Measurements from ENCODE around the gene HECTD1.
A peak's percentile ranks its signal among the peaks of the same experiment; 100 is the strongest.
"Not testable (repeated sequence)": the region's sequence is repeated elsewhere in the genome, so short reads cannot be mapped to it uniquely, and the experiment has no call there.

The HECTD1 gene

GRCh38 chr14:31060253-31060875 is 147.2 kb downstream of the HECTD1 start:
- peak overlapping the region; percentile 100 for H3K27ac ChIP-seq
- DNase-seq (ENCODE audit: low read depth, low spot score): no peak

GRCh38 chr14:31059152-31059924 is 148.3 kb downstream of the HECTD1 start:
- H3K27ac ChIP-seq: peak overlapping the region; percentile 100
- DNase-seq (ENCODE audit: low read depth, low spot score): peak; percentile 41

GRCh38 chr14:31057701-31058364 is 149.8 kb downstream of the HECTD1 start:
- DNase-seq (ENCODE audit: low read depth, low spot score): no peak
- H3K27ac ChIP-seq: peak overlapping the region; percentile 100

DNA sequence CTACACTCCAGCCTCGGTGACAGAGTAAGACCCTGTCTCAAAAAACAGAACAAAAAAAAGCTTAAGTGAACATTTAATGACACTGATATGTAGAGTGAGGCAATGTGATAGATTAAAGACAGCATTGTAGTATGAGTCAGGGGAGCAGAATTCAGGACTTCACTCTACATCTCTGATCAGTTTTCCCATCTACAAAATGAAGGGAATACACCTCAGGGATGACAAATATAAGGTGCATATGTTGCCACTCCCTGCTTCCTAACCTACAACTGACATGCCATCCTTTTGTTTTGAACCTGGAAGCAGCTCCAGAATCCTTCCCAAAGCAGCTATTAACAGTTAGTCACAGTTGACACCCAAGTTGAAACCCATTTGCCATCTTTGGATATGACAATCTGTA is 150.6 kb downstream of the HECTD1 start:
- no peak for DNase-seq (ENCODE audit: low read depth, low spot score)
- peak overlapping the region; percentile 100 for H3K27ac ChIP-seq

DNA sequence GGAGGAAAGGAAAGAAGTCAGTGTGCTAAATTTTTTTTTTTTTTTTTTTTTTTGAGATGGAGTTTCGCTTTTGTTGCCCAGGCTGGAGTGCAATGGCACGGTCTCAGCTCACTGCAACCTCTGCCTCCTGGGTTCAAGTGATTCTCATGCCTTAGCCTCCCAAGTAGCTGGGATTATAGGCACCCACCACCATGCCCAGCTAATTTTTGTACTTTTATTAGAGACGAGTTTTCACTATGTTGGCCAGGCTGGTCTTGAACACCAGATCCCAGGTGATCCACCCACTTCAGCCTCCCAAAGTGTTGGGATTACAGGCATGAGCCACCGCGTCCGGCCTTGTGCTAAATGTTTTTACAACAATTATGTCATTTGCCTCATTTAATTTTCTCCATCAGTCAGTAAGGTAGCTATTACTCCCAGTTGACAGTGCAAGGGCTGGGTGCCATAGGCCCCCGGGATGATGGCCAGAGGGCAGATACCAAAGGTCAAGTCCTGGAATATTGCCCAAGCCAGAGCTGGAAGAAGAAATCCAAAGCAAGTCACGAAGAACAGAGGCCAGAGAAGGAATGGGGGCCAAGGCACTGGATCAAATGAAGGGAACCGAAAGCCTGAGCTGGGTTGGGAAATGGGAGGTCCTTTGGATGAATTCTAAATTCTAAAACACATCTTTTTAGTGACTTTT is 154.5 kb downstream of the HECTD1 start:
- not testable (repeated sequence) for DNase-seq (ENCODE audit: low read depth, low spot score); H3K27ac ChIP-seq

GRCh38 chr14:31051511-31051910 is 156.1 kb downstream of the HECTD1 start:
- no peak overlapping the region for H3K27ac ChIP-seq
- no peak for DNase-seq (ENCODE audit: low read depth, low spot score)

DNA sequence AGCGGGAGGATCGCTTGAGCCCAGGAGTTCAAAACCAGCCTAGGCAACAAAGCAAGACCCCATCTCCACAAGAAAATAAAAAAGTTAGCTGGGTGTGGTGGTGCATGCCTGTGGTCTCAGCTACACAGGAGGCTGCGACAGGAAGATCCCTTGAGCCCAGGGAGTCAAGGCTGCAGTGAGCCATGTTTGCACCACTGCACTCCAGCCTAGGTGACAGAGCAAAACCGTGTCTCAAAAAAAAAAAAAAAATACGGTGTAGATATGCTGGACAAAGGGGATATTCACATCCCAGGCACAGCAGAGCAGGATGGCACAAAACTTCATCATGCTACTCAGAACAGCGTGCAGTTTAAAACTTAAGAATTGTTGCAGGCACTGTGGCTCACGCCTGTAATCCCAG is 156.6 kb downstream of the HECTD1 start:
- H3K27ac ChIP-seq: no peak overlapping the region
- no peak for DNase-seq (ENCODE audit: low read depth, low spot score)
